HL-60 (cell line): ENCODE measurements around the gene ENTPD6.
"Not testable (repeated sequence)": the region's sequence is repeated elsewhere in the genome, so short reads cannot be mapped to it uniquely, and the experiment has no call there.

Source experiments
- DNase-seq, 2 experiments: peaks; one replicate each; pipeline ENCODE4 v3.0.0-alpha.2; 2010 to 2020; ENCODE audit warnings: low read depth in 1 of 2, low spot score in 1 of 2
- H3K27ac ChIP-seq: fragments of 250-450 bp; sonication (Bioruptor Pico); replicated peaks from 2 replicates; pipeline ENCODE4 v1.5.1; 2020; ENCODE audit warnings: mild to moderate bottlenecking, moderate library complexity
- H3K27me3 ChIP-seq: fragments of 250-450 bp; sonication (Bioruptor Pico); 2 replicates; pipeline ENCODE4 v1.5.1; 2021; ENCODE audit warnings: mild to moderate bottlenecking, moderate library complexity; ENCODE audit not compliant: insufficient read depth, poor library complexity, severe bottlenecking
- H3K4me3 ChIP-seq: replicated peaks from 2 replicates; pipeline ENCODE4 v1.5.1; 2011; ENCODE audit warnings: mild to moderate bottlenecking, control low read depth, low read length; ENCODE audit not compliant: insufficient read depth
- GABPA ChIP-seq: IDR thresholded peaks from 2 replicates; pipeline ENCODE4 v1.6.1; 2012; ENCODE audit warnings: low read depth
- POLR2AphosphoS5 ChIP-seq: IDR thresholded peaks from 2 replicates; pipeline ENCODE4 v1.6.1; 2012; ENCODE audit warnings: low read depth
- SPI1 ChIP-seq: IDR thresholded peaks from 2 replicates; pipeline ENCODE4 v1.6.1; 2012; ENCODE audit warnings: low read depth, mild to moderate bottlenecking, borderline replicate concordance
- TF ChIP-seq, protein P1 (sequence below): IDR thresholded peaks from one replicate; pipeline ENCODE4 v1.5.1; 2011; ENCODE audit warnings: low read length, control low read depth, inconsistent platforms; ENCODE audit not compliant: insufficient read depth
- TF ChIP-seq, protein P2 (sequence below): IDR thresholded peaks from 2 replicates; pipeline ENCODE4 v1.6.1; 2012; ENCODE audit warnings: low read depth; ENCODE audit not compliant: insufficient replicate concordance

Gene ENTPD6

DNA sequence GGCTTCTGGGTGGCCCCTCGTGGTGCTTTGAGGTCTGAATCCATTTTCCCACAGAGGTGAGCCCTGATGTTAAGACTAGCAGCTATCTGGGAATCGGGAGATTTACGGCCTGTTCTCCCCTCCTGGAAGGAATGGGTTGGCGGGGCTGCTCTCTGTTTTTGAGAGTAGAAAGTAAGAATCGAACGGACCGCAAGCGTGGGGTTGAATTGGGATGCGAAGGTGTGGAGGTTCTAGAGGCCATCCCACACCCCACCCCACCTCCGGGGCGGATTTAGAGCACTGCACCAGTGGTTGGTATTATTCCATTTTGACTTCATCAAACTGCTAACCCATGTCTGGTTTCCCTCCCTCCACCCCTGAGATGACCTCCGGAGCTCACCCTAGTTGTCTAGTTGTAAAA lies 63.8 kb downstream of the ENTPD6 start:
- DNase-seq, result no peak
- no peak overlapping the region for H3K27ac ChIP-seq
- TF ChIP-seq SPI1 (no peak), POLR2AphosphoS5 (no peak), GABPA (no peak)
- TF ChIP-seq, protein P1, sequence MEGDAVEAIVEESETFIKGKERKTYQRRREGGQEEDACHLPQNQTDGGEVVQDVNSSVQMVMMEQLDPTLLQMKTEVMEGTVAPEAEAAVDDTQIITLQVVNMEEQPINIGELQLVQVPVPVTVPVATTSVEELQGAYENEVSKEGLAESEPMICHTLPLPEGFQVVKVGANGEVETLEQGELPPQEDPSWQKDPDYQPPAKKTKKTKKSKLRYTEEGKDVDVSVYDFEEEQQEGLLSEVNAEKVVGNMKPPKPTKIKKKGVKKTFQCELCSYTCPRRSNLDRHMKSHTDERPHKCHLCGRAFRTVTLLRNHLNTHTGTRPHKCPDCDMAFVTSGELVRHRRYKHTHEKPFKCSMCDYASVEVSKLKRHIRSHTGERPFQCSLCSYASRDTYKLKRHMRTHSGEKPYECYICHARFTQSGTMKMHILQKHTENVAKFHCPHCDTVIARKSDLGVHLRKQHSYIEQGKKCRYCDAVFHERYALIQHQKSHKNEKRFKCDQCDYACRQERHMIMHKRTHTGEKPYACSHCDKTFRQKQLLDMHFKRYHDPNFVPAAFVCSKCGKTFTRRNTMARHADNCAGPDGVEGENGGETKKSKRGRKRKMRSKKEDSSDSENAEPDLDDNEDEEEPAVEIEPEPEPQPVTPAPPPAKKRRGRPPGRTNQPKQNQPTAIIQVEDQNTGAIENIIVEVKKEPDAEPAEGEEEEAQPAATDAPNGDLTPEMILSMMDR, result no peak
- TF ChIP-seq, protein P2, sequence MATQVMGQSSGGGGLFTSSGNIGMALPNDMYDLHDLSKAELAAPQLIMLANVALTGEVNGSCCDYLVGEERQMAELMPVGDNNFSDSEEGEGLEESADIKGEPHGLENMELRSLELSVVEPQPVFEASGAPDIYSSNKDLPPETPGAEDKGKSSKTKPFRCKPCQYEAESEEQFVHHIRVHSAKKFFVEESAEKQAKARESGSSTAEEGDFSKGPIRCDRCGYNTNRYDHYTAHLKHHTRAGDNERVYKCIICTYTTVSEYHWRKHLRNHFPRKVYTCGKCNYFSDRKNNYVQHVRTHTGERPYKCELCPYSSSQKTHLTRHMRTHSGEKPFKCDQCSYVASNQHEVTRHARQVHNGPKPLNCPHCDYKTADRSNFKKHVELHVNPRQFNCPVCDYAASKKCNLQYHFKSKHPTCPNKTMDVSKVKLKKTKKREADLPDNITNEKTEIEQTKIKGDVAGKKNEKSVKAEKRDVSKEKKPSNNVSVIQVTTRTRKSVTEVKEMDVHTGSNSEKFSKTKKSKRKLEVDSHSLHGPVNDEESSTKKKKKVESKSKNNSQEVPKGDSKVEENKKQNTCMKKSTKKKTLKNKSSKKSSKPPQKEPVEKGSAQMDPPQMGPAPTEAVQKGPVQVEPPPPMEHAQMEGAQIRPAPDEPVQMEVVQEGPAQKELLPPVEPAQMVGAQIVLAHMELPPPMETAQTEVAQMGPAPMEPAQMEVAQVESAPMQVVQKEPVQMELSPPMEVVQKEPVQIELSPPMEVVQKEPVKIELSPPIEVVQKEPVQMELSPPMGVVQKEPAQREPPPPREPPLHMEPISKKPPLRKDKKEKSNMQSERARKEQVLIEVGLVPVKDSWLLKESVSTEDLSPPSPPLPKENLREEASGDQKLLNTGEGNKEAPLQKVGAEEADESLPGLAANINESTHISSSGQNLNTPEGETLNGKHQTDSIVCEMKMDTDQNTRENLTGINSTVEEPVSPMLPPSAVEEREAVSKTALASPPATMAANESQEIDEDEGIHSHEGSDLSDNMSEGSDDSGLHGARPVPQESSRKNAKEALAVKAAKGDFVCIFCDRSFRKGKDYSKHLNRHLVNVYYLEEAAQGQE, result no peak
- H3K4me3 ChIP-seq, result no peak overlapping the region
- no peaks in the 10 kb centered on the region for H3K27me3 ChIP-seq

DNA sequence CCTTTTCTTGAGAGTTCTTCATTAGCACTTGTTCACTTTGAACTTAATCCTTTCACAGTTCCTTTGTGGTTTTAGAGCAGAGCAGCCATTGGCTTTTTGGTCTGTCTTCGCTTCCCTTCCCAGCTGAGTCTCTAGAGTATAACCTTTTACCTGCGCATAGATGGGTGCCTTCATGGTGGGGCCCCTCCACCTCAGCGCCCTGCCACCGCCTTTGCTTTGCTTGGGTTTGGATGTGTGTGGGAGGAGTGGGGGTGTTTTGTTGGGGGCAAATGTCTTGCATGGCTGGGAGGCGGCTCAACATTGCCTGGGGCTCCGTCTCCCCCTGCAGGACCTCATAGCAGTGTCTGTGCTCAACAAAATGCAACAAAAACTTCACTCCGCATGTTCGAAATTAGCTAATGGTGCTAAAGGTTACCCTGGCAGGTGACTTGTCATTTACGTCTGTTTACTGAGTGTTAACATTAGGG lies 64.3 kb downstream of the ENTPD6 start:
- no peak overlapping the region for H3K27ac ChIP-seq
- TF ChIP-seq, protein P2, result no peak
- TF ChIP-seq SPI1, result no peak
- TF ChIP-seq GABPA, result no peak
- no peak for TF ChIP-seq POLR2AphosphoS5
- TF ChIP-seq, protein P1, result no peak
- H3K4me3 ChIP-seq, result no peak overlapping the region
- DNase-seq, result no peak
- no peaks in the 10 kb centered on the region for H3K27me3 ChIP-seq

DNA sequence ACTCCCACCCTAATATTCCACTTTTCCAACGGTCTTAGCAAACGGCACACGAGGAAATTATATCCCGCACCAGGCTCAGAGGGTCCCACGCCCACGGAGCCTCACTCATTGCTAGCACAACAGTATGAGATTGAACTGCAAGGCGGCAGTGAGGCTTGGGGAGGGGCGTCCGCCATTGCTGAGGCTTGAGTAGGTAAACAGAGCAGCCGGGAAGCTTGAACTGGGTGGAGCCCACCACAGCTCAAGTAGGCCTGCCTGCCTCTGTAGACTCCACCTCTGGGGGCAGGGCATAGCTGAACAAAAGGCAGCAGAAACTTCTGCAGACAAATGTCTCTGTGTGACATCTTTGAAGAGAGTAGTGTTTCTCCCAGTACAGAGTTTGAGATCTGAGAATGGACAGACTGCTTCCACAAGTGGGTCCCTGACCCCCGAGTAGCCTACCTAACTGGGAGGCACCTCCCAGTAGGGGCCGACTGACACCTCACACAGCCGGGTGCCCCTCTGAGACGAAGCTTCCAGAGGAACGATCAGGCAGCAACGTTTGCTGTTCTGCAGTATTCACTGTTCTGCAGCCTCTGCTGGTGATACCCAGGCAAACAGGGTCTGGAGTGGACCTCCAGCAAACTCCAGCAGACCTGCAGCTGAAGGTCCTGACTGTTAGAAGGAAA lies 65.4 kb downstream of the ENTPD6 start:
- not testable (repeated sequence) for DNase-seq, H3K4me3 ChIP-seq, H3K27ac ChIP-seq, H3K27me3 ChIP-seq

DNA sequence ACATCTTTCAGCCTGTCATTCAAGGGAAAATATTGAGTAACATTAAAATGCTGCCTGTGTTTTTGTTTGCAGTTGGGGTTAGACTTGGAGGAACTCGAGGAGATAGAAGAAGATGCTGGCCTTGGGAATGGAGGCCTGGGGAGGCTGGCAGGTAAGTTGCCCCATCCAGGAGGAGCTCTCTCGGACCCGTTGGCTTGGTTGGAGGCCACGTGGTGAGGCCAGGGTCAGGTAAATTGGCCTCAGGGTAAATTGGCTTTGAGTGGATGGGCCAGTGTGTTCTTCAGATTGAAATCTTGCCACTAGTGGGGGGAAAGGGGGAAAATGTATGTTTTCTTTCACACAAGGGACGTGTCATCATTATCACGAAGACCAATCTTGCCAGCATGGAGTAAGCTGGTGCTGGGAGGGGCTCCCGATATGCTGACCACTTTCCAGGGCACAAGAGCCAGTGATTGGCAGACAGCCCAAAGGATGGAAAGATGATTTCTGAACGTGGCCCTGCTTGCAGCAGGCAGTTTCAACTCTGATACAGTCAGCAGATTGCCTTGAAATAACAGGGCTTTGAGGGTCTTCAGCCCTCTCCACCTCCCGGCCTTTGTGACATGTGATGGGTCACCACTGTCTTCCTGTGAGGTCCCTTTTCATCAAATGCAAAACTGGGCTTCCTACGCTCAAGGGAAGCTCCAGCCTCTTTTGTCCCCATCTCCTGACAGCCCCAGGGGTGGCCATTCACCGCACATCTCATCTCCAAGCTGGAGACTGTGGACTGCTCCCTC lies 73.7 kb downstream of the ENTPD6 start:
- H3K27me3 ChIP-seq, result no peaks in the 10 kb centered on the region
- DNase-seq, result no peak
- TF ChIP-seq GABPA (no peak), POLR2AphosphoS5 (no peak), SPI1 (no peak)
- TF ChIP-seq, protein P1, result no peak
- TF ChIP-seq, protein P2, result no peak
- H3K27ac ChIP-seq, result no peak overlapping the region
- H3K4me3 ChIP-seq, result no peak overlapping the region
